Stimulated activated naive CD8-positive, alpha-beta T cell treated with anti-CD3 and anti-CD28 coated beads, Interleukin-15, amount 100 ng/mL, for 72 hours (primary cell): ENCODE measurements around the gene SYT17.

Experiments used
- ATAC-seq: fragments of 150-1000 bp; cut with Tn5 transposase; 2 replicates; pipeline ENCODE4 v1.10.0; 2021; ENCODE audit warnings: mild to moderate bottlenecking, moderate library complexity
- DNase-seq, 2 donors: peaks; one replicate each; pipeline ENCODE4 v3.0.0; 2021 to 2022
- H3K27ac Mint-ChIP-seq, 2 donors: one replicate each; pipeline ENCODE4 v1.8.0; 2022; ENCODE audit warnings: mild to moderate bottlenecking in 2 of 2, mixed read lengths in 2 of 2, moderate library complexity in 2 of 2
- H3K27me3 Mint-ChIP-seq: one replicate; pipeline ENCODE4 v1.8.0; 2022; ENCODE audit warnings: mixed read lengths
- H3K4me1 Mint-ChIP-seq: one replicate; pipeline ENCODE4 v1.8.0; 2022; ENCODE audit warnings: mild to moderate bottlenecking, mixed read lengths
- H3K4me3 Mint-ChIP-seq, 2 donors: one replicate each; pipeline ENCODE4 v1.8.0; 2022; ENCODE audit warnings: mild to moderate bottlenecking in 2 of 2, mixed read lengths in 2 of 2, moderate library complexity in 1 of 2
- H3K9me3 Mint-ChIP-seq, 2 donors: one replicate each; pipeline ENCODE4 v1.8.0; 2022; ENCODE audit warnings: mixed read lengths in 2 of 2

The SYT17 gene

DNA sequence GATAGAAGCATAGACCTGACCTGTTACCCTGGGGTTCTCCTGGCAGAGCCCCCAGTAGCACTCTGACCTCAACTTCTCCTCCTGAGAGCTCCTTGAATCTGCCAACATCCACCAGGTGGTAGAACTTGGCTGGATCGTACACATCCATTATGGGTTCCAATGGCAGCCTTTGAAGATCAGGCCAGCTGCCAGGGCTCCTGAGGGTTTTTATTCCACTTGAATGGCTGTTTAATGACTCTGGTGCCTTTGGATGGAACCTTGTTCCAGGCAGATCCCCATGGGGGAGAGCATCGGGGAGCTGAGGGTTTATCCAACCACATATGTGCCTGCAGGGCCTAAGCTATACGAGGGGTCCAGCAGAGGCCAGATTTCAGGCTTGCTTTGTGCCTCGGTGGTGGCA is 70.4 kb downstream of the SYT17 start:
- Mint-ChIP-seq H3K9me3 (peaks cover 11 to 36% of the 10 kb centered on the region in 2 donors), H3K27ac (no peak overlapping the region), H3K4me3 (no peak overlapping the region), H3K27me3 (no peaks in the 10 kb centered on the region), H3K4me1 (no peaks in the 10 kb centered on the region)
- ATAC-seq (no peak), DNase-seq (no peak)

DNA sequence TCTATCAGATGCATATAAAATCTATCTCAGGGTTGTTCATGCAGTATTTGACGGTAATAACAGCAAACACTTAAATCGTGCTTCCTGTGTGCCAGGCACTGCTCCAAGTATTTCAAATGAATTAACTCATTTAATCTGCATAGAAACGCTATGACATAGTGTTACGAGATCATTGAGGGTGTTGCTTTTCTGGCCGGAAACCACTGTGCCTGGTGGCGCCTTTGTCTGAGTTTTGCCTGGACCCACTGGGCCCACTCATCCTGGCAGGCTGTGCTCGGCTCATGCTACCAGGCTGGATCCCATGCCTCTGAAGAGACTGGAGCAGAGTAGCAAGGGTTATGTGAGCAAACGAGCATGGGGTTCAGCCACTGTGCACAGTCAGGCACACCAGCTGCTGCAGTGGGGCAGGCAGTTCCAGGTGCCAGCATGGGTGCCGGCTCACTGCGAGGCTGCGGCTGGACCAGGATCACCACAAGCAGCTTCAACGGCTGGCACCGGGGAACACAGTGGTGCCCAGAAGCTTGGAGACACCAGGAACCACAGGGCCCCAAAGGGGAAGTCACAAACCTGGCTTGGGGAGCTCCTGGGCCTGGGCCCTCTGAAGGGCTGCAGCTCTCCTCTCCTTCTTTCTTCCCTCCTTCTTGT is 71.6 kb downstream of the SYT17 start:
- Mint-ChIP-seq H3K4me3 (no peak overlapping the region), H3K9me3 (peaks cover 11 to 35% of the 10 kb centered on the region in 2 donors), H3K4me1 (no peaks in the 10 kb centered on the region), H3K27ac (no peak overlapping the region), H3K27me3 (no peaks in the 10 kb centered on the region)
- ATAC-seq (no peak), DNase-seq (no peak)

DNA sequence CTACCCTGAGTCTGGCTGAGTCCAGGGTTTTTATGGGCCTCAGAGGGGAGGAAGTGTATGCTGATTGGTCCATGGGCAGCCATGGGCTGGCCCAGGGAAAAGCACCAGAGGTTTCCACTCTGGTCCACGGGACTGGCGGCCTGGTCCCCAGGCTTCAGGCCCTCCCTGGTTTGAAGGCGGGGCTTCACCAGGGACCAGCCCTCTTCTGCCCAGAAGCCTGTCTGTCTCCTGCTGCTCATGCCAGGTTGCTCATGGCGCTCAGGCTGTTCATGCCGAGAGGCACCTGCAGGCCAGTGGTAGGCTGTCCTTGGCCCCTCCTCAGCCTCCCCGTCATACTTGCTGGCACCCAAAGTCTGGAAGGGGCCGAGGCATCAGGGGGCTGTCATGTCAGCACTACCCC is 72.5 kb downstream of the SYT17 start:
- no peaks in the 10 kb centered on the region for H3K4me1 Mint-ChIP-seq
- peaks cover 9 to 26% of the 10 kb centered on the region in 2 donors for H3K9me3 Mint-ChIP-seq
- no peaks in the 10 kb centered on the region for H3K27me3 Mint-ChIP-seq
- ATAC-seq (no peak), DNase-seq (no peak)
- H3K4me3 Mint-ChIP-seq = no peak overlapping the region
- H3K27ac Mint-ChIP-seq = no peak overlapping the region

DNA sequence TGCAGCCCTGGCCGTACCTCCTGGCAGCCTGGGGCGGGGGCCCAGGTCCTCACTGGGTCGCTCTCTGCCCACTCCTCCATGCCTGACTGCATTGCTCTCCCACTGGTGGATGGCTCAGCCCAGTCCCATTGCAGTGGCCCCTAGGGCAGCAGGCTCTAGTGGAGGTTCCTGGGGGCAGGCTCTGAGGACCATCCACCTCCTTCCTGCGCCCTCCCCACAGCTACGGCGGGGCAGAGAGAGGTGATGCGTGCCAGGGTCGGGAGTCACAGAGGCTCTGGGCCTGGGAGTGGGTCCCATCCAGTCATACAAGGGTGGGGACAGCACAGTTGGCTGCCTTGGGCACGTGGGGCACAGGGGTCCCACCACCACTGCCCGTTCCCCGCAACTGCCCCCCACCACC is 73.5 kb downstream of the SYT17 start:
- DNase-seq (no peak), ATAC-seq (no peak)
- H3K4me3 Mint-ChIP-seq = no peak overlapping the region
- H3K27me3 Mint-ChIP-seq = no peaks in the 10 kb centered on the region
- peaks cover 6 to 19% of the 10 kb centered on the region in 2 donors for H3K9me3 Mint-ChIP-seq
- H3K4me1 Mint-ChIP-seq = no peaks in the 10 kb centered on the region
- no peak overlapping the region for H3K27ac Mint-ChIP-seq

DNA sequence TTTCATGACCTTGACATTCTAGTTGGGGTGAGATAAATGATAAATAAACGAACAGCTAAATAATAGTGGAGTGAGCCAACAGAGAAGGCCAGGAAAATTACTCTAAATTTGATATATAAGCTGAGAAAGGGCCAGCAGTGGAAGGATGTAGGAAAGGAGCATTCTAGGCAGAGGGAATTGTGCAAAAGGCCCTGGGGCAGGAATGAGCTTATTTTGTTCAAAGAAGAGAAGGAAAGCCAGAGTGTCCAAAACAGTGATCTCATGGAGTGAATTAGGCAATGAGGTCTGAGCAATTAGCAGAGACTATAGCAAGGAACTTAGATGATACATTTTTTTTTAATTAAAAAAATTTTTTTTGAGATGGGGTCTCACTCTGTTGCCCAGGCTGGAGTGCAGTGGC is 74.1 kb downstream of the SYT17 start:
- Mint-ChIP-seq H3K27me3 (no peaks in the 10 kb centered on the region), H3K27ac (peak overlapping the region in 1 of 2 donors; percentile 37), H3K4me3 (no peak overlapping the region), H3K4me1 (no peaks in the 10 kb centered on the region), H3K9me3 (peaks cover 6 to 19% of the 10 kb centered on the region in 2 donors)
- no peak for DNase-seq
- no peak for ATAC-seq

DNA sequence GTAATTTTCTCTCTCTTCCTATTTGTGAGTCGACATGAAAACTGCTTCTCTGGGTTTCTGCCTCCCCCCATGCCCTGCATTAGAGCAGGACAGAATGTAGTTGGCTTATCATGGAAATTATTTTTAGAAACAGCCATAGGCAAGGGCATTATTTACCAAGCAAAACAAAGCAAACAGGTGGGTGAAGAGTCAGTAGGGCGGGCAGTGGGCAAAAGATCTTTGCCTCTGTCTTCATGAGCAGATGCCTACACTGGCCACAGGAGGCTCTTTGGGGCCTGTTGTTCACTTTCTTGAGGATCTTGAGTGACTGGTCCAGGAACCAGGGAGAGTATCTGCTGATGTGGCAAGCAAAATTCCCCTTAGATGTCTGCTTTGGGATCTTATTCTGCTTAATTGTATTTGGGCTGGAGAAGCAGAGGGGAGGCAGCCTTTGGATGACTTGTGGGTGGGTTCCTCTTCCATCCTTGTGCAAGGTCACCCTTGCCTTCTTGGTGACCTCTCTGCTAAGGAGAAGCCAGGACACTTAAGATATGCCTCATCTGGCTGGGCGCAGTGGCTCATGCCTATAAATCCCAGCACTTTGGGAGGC is 75.0 kb downstream of the SYT17 start:
- Mint-ChIP-seq H3K27ac (no peak overlapping the region), H3K4me3 (no peak overlapping the region), H3K27me3 (no peaks in the 10 kb centered on the region), H3K4me1 (no peaks in the 10 kb centered on the region), H3K9me3 (peaks cover 0 to 20% of the 10 kb centered on the region in 2 donors)
- ATAC-seq (no peak), DNase-seq (no peak)

DNA sequence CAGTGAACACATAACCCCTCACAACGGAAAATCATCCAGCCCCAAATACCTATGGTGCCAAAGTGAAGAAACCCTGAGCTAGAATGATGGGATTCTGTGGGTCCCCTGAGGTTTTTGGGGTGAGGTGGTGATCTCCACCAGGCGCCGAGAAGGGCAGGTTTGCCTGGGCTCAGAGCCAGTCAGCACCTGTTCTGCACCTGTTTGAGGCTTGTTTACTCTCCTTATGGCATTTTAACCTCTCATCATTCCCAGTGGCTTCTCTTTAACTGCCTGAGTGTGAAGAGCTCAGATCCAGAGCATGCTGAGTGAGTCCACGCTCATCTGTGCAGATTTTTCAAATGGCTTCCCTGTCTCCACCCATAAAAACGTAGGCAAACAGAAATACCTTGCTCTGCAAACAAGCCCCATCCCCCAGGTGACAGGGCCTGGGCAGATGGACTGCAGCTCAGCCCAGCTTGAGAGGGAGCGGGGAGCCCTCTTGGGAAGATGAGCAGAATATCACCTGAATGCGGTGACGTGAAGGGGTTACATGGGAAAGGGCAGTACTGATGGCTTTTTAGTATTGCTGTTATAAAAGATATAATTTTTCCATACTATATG is 77.4 kb downstream of the SYT17 start:
- ATAC-seq (no peak), DNase-seq (no peak)
- H3K4me1 Mint-ChIP-seq = no peaks in the 10 kb centered on the region
- no peaks in the 10 kb centered on the region for H3K27me3 Mint-ChIP-seq
- peaks cover 0 to 15% of the 10 kb centered on the region in 2 donors for H3K9me3 Mint-ChIP-seq
- H3K27ac Mint-ChIP-seq = no peak overlapping the region
- no peak overlapping the region for H3K4me3 Mint-ChIP-seq

DNA sequence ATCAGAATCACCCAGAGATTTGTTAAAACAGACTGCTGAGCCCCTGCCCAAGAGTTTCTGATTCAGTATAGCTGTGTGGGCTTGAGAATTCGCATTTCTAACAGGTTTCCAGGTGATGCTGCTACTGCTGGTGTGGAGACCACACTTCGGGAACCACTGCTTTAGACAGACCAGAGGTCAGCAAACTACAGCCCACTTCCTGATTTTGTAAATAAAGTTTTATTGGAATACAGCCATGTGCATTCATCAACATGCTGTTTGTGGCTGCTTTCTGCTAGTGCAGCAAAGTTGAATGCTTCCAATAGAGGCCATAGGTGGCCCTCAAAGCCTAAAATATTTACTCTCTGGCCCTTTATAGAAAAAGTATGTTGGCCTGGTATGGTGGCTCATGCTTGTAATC is 84.9 kb downstream of the SYT17 start:
- Mint-ChIP-seq H3K4me1 (no peaks in the 10 kb centered on the region), H3K9me3 (peaks cover 0 to 3% of the 10 kb centered on the region in 2 donors), H3K4me3 (no peak overlapping the region), H3K27ac (no peak overlapping the region), H3K27me3 (peaks cover 35% of the 10 kb centered on the region)
- ATAC-seq = no peak
- DNase-seq = no peak

DNA sequence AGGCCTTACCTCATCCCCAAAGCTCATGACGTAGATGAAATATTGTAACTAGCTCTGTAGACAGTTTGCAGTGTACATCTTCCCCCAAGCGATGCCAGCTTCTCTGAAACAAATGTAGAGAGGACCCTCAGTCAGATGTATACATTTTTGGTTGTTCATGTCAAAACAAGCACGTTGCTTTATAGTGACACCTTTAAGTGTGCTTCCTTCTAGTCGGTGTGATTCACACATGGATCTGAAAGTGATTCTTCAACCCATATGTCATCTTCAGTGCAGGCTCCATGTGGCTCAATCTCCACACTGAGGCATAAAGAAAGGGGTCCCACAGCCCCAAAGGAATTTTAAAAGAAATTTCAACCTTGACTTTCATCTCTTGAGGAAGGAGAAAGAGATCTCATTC is 86.6 kb downstream of the SYT17 start:
- Mint-ChIP-seq H3K4me1 (no peaks in the 10 kb centered on the region), H3K9me3 (no peaks in the 10 kb centered on the region), H3K27ac (peak overlapping the region in 1 of 2 donors; percentile 52), H3K4me3 (no peak overlapping the region), H3K27me3 (peaks cover 35% of the 10 kb centered on the region)
- no peak for ATAC-seq
- DNase-seq = no peak

DNA sequence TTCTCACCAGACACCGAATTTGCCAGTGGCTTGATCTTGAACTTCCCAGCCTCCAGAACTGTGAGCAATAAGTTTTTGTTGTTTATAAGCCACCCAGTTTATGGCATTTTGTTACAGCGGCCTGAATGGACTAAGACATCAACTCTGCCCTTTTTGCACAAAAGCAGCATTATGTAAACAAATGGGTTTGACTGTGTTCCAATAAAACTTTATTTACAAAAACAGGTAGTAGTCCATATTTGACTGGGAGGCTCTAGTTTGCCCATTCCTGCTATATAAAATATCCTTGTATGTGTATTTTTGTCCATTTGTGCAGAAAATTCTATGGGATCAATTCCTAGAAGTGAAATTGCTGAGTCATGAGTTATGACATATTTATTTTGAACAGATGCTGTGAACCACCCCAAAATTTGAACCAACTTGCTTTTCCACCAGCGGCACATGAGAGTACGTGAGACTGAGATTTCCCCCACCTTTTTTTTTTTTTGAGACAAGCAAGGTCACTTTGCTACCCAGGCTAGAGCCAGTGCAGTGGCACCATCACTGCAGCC is 96.2 kb downstream of the SYT17 start:
- no peak overlapping the region for H3K4me3 Mint-ChIP-seq
- no peaks in the 10 kb centered on the region for H3K4me1 Mint-ChIP-seq
- ATAC-seq (no peak), DNase-seq (no peak)
- H3K27me3 Mint-ChIP-seq = no peaks in the 10 kb centered on the region
- peaks cover 14 to 40% of the 10 kb centered on the region in 2 donors for H3K9me3 Mint-ChIP-seq
- no peak overlapping the region for H3K27ac Mint-ChIP-seq

DNA sequence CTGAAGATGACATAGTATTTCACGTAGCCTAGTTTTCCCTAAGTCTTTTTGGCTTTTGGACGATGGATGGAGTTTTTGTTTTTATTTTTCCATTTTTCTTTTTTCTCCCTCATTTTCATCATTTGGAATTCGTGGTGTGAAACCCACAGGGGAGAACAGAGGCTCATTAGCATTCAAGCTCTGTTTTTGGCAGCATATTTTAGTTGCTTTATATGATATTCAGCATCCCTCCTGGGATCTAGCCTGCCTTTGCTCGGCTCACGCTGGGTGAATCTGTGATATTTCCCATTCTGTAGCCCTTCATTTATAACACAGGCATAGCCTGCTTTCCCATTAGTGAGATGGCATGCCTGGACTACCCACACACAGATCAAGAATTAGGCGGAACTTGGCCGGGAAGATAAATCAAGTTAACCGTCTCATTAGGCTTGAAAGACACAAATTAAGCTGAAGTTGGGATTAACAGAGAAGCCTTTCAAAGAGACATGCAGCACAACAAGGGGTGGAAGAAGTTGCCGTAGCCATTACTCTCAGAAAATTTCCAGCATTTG is 97.4 kb downstream of the SYT17 start:
- no peaks in the 10 kb centered on the region for H3K27me3 Mint-ChIP-seq
- ATAC-seq (no peak), DNase-seq (no peak)
- no peak overlapping the region for H3K4me3 Mint-ChIP-seq
- H3K4me1 Mint-ChIP-seq = no peaks in the 10 kb centered on the region
- peaks cover 14 to 41% of the 10 kb centered on the region in 2 donors for H3K9me3 Mint-ChIP-seq
- H3K27ac Mint-ChIP-seq = no peak overlapping the region

DNA sequence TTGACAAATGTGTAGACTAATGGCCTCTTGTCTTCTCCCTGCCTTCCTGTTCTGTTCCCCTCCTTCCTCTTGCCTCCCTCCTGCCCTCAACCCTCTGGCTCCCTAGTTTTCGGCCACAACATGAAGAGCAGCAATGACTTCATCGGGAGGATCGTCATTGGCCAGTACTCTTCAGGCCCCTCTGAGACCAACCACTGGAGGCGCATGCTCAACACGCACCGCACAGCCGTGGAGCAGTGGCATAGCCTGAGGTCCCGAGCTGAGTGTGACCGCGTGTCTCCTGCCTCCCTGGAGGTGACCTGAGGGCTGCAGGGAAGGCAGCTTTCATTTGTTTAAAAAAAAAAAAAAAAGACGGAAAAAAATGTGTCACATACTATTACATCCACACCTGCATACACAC is 98.7 kb downstream of the SYT17 start:
- peaks cover 14 to 41% of the 10 kb centered on the region in 2 donors for H3K9me3 Mint-ChIP-seq
- H3K27me3 Mint-ChIP-seq = no peaks in the 10 kb centered on the region
- DNase-seq = no peak
- no peak overlapping the region for H3K4me3 Mint-ChIP-seq
- H3K4me1 Mint-ChIP-seq = no peaks in the 10 kb centered on the region
- no peak overlapping the region for H3K27ac Mint-ChIP-seq
- ATAC-seq = no peak

DNA sequence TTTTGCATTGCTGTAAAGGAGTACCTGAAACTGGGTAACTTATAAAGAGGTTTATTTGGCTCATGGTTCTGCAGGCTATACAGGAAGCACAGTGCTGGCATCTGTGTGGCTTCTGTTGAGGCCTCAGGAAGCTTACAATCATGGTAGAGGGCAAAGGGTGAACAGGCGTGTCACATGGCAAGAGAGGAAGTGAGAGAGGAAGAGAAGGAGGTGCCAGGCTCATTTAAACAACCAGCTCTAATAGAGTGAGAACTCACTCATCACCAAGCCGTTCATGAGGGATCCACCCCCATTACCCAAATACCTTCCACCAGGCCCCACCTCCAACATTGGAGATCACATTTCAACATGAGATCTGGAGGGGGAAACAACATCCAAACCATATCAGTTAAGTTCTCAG is 101.1 kb downstream of the SYT17 start:
- ATAC-seq (no peak), DNase-seq (no peak)
- no peaks in the 10 kb centered on the region for H3K4me1 Mint-ChIP-seq
- H3K4me3 Mint-ChIP-seq = no peak overlapping the region
- H3K27ac Mint-ChIP-seq = peak overlapping the region in 1 of 2 donors; percentile 65
- H3K9me3 Mint-ChIP-seq = peaks cover 14 to 41% of the 10 kb centered on the region in 2 donors
- peaks cover 11% of the 10 kb centered on the region for H3K27me3 Mint-ChIP-seq

DNA sequence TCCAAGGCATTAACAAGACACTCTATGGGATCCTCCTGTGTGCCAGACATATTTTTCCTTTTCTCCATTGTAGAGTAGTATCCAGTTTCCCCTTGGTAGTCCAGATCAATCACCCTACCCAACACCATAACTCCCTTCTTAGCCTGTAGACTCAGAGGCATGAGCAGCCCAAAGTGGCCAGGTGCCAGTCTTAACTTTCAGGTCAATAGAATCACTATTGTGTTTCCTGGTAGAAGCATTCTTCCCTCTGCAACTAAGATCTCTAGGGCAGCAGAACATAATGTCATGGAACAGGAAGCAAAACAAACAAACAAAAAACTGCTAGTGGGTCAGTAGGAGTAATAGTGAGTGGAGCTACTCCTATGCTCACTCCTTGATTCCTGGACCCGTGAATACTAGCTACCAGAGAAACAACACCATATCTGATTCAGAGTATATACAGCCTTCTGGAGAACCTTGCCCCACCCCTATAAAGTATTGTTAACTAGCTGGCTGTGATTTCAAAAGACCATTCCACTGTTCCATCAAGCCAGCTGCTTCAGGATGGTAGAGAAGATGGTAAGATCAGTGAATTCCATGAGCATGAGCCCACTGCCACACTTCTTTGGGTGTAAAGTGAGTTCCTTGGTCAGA is 106.2 kb downstream of the SYT17 start:
- H3K27me3 Mint-ChIP-seq = peaks cover 11% of the 10 kb centered on the region
- no peak for ATAC-seq
- DNase-seq = no peak
- no peak overlapping the region for H3K27ac Mint-ChIP-seq
- H3K4me1 Mint-ChIP-seq = no peaks in the 10 kb centered on the region
- no peak overlapping the region for H3K4me3 Mint-ChIP-seq
- H3K9me3 Mint-ChIP-seq = peaks cover 0 to 8% of the 10 kb centered on the region in 2 donors

DNA sequence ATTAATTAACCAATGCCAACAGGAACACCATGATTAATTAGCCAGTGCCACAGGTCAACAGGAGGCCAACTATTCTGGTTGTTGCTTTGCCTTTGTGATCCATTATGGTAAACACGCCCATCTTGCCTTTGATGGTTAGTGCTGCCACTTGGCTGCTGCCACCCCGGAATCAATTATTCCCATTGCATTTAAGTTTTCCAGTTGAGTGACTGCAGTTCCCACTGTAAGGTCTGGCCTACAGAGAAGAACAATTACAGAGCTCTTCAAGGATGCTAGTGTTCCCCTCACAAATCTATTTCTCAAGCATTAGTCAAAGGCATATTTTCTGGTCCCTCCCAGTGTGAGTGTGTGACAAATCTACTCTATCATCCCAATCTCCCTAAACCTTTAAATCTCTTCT is 110.4 kb downstream of the SYT17 start:
- Mint-ChIP-seq H3K9me3 (peaks cover 0 to 7% of the 10 kb centered on the region in 2 donors), H3K27me3 (no peaks in the 10 kb centered on the region), H3K4me1 (no peaks in the 10 kb centered on the region), H3K27ac (no peak overlapping the region), H3K4me3 (no peak overlapping the region)
- DNase-seq = no peak
- no peak for ATAC-seq

DNA sequence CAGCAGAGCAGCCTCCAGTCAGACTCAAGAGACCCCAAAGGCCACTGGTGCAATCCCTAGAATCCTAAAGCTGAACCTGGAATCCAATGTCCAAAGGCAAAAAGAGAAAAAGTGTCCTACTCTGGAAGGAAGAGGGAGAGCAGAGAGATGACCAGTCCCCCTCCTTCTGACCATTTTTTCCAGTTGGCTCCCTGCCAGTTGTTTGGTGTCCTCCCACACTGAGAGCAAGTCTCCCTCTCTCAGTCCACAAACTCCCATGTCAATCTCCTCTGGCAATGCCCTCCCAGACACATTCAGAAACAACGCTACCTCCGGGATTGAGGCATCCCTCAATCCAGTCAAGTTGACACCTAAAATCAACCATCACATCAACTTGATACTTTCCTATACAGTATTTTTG is 113.2 kb downstream of the SYT17 start:
- Mint-ChIP-seq H3K9me3 (peaks cover 0 to 7% of the 10 kb centered on the region in 2 donors), H3K4me3 (no peak overlapping the region), H3K4me1 (no peaks in the 10 kb centered on the region), H3K27ac (no peak overlapping the region), H3K27me3 (peaks cover 10% of the 10 kb centered on the region)
- no peak for ATAC-seq
- DNase-seq = no peak
